ENCODE measurements around the gene SLC17A1. TPM values are rescaled to one million over a fixed set of nuclear protein-coding genes. Genes with fewer than 3 reads are reported as not detected.

Gene SLC17A1
- total and polyA plus RNA-seq, 2 of the 4 experiments (the other 2 are of a cell fraction), result not detected

GRCh38 chr6:25842526-25842925 is 10.7 kb upstream of the SLC17A1 start:
- Histone ChIP-seq H3K36me3 (ENCODE audit: control insufficient read depth, insufficient read depth, low read length) (no peaks in the 10 kb centered on the region), H3K27ac (ENCODE audit: insufficient read depth, low read length) (no peak overlapping the region), H2BK120ac (ENCODE audit: low read depth, low read length) (no peak overlapping the region), H4K5ac (ENCODE audit: low read depth, low read length) (no peak overlapping the region), H3K4me2 (ENCODE audit: low read depth, low read length) (no peak overlapping the region), H2BK5ac (ENCODE audit: low read depth, low read length, poor library complexity, severe bottlenecking) (no peak overlapping the region), H3K9me3 (ENCODE audit: control insufficient read depth, insufficient read depth, low read length) (no peaks in the 10 kb centered on the region), H3K18ac (ENCODE audit: low read depth, low read length) (no peak overlapping the region), H2AFZ (replicated peaks; ENCODE audit: low read length, poor library complexity) (no peak overlapping the region), H4K8ac (ENCODE audit: low read depth in 2 of 2, low read length in 2 of 2) (no peak overlapping the region), H4K91ac (ENCODE audit: insufficient read depth, low read depth, low read length) (no peak overlapping the region), H3K14ac (replicated peaks; ENCODE audit: low read depth, low read length) (no peak overlapping the region), H3K9me1 (ENCODE audit: insufficient read depth, low read length) (no peaks in the 10 kb centered on the region), H3K9ac (ENCODE audit: low read depth, low read length) (no peak overlapping the region), H3K27me3 (ENCODE audit: control insufficient read depth, insufficient read depth, low read length) (no peaks in the 10 kb centered on the region), H2AK9ac (replicated peaks; ENCODE audit: low read depth, low read length, poor library complexity) (no peak overlapping the region), H4K20me1 (ENCODE audit: insufficient read depth, low read length) (no peaks in the 10 kb centered on the region), H3K4ac (ENCODE audit: low read depth, low read length) (no peak overlapping the region), H3K23ac (ENCODE audit: low read depth, low read length) (no peak overlapping the region), H2BK15ac (ENCODE audit: low read depth, low read length) (no peak overlapping the region), H3K56ac (ENCODE audit: extremely low read depth, insufficient read depth, low read length) (no peak overlapping the region), H2BK20ac (ENCODE audit: low read depth, low read length) (no peak overlapping the region), H3K4me1 (ENCODE audit: control insufficient read depth, insufficient read depth, low read length) (no peaks in the 10 kb centered on the region), H3K4me3 (ENCODE audit: insufficient read depth, low read depth, low read length) (no peak overlapping the region), H2AK5ac (ENCODE audit: low read depth, low read length) (no peak overlapping the region), H3K79me1 (ENCODE audit: low read depth in 1 of 2, low read length in 2 of 2) (no peaks in the 10 kb centered on the region)
- CTCF ChIA-PET, result no interaction called here
- intact Hi-C loops (cut with micrococcal nuclease), result no loop called here
- POLR2A ChIA-PET (ENCODE audit: unreplicated experiment), result no interaction called here
- no TSS peak for BruUV-seq (replicated peaks)
- no peak for DNase-seq
- no peak for TF ChIP-seq MAFK (IDR thresholded peaks at IDR 0.05; ENCODE audit: low read depth, low read length)
- no peak for TF ChIP-seq POLR2A (IDR thresholded peaks at IDR 0.05; ENCODE audit: low read depth, low read length)
- TF ChIP-seq BHLHE40 (IDR thresholded peaks at IDR 0.05; ENCODE audit: low read depth, low read length), result no peak
- TF ChIP-seq RCOR1 (IDR thresholded peaks at IDR 0.05; ENCODE audit: insufficient replicate concordance, low read length), result no peak
- TF ChIP-seq FOS (IDR thresholded peaks at IDR 0.05; ENCODE audit: low read depth, low read length), result no peak
- TF ChIP-seq CEBPB (IDR thresholded peaks at IDR 0.05; ENCODE audit: low read depth, low read length), result no peak
- no peak for TF ChIP-seq CHD1 (IDR thresholded peaks at IDR 0.05; ENCODE audit: low read depth, low read length)
- TF ChIP-seq RAD21 (IDR thresholded peaks at IDR 0.05; ENCODE audit: low read length), result no peak
- no peak for TF ChIP-seq CTCF (conservative IDR thresholded peaks at IDR 0.05; ENCODE audit: low read depth, low read length)
- no peak for TF ChIP-seq SMC3 (IDR thresholded peaks at IDR 0.05; ENCODE audit: low read depth, low read length)
- no peak for TF ChIP-seq RFX5 (IDR thresholded peaks at IDR 0.05; ENCODE audit: low read depth, low read length)
- no peak for TF ChIP-seq MAZ (IDR thresholded peaks at IDR 0.05; ENCODE audit: borderline replicate concordance, low read depth, low read length)
- ATAC-seq (ENCODE audit: low read depth), result no peak
- no CpG with 5 or more reads among the region's 1 CpG for WGBS, 2 experiments (ENCODE audit: extremely low coverage in 2 of 2, insufficient read length in 1 of 2)
- in situ Hi-C loops (cut with MboI; ENCODE audit: low sequenced_read_pairs), result no loop called here
- dilution Hi-C loops (cut with HindIII; ENCODE audit: low sequenced_read_pairs, unreplicated experiment), result no loop called here
